ENCODE results near the gene SYNE1.
"Not testable (repeated sequence)": the region's sequence is repeated elsewhere in the genome, so short reads cannot be mapped to it uniquely, and the experiment has no call there.

SYNE1 gene

DNA sequence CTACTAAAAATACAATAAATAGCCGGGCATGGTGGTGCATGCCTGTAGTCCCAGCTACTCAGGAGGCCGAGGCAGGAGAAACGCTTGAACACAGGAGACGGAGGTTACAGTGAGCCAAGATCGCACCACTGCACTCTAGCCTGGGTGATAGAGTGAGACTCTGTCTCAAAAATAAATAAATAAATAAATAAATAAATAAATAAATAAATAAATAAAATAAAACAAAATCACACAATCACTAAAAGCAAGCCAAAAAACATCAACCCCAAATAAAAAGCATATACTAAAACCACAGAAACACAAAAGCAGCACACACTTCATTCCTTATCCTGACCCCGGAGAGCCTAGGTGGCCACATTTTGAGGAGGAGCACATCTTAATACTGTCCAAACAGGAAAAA is 498.8 kb downstream of the SYNE1 start:
- not testable (repeated sequence) for DNase-seq (ENCODE audit: low read depth in 2 of 2)

- DNase-seq (ENCODE audit: low read depth in 2 of 2), result no peak
Observed at GRCh38 chr6:152136449-152136825, 500.7 kb downstream of the SYNE1 start.

DNA sequence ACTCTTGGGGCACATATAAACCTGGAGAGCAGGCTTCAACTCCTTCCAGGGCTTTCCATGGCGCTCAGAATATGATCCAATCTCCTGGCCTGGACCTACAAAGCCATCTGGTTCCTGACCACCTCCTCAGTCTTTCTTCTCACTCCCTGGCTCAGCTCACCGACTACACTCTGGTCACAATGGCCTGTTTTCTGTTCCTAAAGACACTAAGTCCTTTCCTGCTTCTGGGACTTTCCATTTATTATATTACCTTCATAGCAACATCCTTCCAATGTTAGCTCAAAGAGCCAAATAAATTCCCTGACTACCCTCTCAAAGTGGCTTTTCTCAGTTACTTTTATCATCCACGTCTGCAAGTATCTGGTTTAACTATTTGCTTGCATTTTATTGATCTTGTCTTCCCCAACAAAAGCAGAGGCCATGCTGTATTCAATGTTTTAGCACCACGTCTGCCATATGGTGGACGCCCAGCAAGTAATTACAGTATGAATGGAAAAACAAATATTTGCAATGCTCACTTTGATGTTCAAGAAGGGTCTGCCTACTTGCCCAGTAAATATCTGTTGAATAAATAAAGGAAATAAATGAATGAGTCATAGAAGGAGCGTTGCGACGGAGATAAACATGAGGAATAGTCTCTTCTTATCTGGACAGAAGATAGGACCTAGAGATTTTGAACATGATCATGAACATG is 501.3 kb downstream of the SYNE1 start:
- no peak for DNase-seq (ENCODE audit: low read depth in 2 of 2)

GRCh38 chr6:152130441-152130840 is 506.7 kb downstream of the SYNE1 start:
- DNase-seq (ENCODE audit: low read depth in 2 of 2), result no peak

DNA sequence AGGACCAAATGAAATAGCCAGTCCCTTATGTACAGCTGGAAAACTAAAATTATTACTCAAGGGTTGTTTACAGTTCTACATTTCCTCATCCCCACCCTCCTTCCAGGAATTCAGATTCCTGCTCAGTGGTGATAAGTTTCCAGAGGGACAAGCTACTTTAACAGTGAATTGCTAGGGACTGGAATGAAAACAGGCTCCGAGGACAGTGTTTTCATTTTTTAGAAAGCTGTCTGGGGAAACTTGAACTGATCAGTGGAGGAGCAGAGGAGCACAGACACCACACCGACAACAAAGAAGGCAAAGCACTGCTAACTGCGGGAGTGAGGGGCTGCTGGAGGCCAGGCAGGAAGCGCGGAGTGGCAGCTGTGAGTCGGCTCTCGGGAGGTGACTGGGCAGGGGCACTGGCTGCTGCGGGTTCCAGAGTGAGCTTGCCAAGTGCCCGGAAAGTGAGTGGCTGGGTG is 507.4 kb downstream of the SYNE1 start:
- no peak for DNase-seq (ENCODE audit: low read depth in 2 of 2)

GRCh38 chr6:152127432-152128165 is 509.6 kb downstream of the SYNE1 start:
- no peak for DNase-seq (ENCODE audit: low read depth in 2 of 2)

DNA sequence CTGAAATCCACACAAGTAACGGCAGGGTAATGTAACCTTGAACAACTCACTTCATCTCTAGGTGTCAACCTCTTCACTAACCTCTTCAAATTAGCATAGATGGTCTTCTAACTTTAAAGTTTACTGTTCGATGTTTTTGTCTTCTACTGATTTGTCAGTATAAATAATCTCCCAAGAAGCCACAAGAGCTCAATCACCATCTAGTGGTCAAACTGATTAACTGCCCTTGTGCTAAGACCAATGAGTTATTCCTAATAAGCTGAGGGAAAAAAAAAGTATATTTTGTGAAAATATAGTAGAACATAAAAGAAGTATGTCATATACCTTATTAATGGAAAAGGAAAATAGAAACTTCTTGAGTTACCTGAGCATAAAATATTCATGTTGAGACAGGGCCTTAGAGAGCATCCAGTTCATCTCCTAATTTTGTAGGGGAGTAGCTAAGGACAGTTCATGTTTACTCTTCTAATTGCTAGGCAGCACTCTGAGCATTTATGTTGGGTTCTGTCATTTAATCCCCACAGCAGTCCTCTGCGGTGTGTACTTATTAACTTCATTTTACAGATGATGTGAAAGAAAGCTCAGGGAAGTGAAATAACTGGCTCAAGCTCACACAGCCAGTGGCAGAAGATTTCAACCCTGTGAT is 512.6 kb downstream of the SYNE1 start:
- DNase-seq (ENCODE audit: low read depth in 2 of 2), result no peak

- no peak for DNase-seq (ENCODE audit: low read depth in 2 of 2)
Observed at GRCh38 chr6:152123076-152123475, 514.1 kb downstream of the SYNE1 start.

GRCh38 chr6:152122434-152122833 is 514.7 kb downstream of the SYNE1 start:
- DNase-seq (ENCODE audit: low read depth in 2 of 2), result no peak

GRCh38 chr6:152121910-152122309 is 515.3 kb downstream of the SYNE1 start:
- no peak for DNase-seq (ENCODE audit: low read depth in 2 of 2)

DNA sequence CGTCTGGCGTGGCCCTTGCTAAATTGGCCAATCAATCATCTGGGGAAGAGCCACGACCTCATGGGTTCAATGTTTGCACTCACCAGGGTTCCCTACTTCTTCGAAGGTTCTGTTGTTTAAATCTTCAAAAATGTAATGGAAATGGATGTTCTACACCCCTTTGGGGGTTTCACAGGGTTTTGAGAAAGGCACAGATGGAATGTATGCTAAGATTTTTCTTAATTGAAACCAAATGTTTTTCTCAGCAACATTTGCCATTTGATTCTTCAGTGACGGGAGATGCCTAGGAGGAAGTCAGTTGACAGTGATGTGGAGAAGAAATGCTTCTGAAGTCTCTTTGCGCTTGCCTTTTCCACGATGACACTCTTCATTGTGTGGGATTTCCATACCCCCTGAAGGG is 517.3 kb downstream of the SYNE1 start:
- DNase-seq (ENCODE audit: low read depth in 2 of 2), result no peak

GRCh38 chr6:152118678-152119077 is 518.5 kb downstream of the SYNE1 start:
- no peak for DNase-seq (ENCODE audit: low read depth in 2 of 2)

DNA sequence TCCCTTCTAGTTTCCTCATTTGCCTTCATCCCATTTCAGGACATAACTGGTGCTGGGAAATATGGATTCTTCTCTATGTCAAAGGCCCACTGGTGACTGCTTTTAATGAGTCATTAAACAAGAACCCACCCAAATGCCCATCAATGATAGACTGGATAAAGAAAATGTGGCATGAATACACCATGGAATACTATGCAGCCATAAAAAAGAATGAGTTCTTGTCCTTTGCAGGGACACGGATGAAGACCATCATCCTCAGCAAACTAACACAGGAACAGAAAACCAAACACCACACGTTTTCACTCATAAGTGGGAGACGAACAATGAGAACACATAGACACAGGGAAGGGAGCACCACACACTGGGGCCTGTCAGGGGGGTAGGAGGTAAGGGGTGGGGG is 518.9 kb downstream of the SYNE1 start:
- no peak for DNase-seq (ENCODE audit: low read depth in 2 of 2)

DNA sequence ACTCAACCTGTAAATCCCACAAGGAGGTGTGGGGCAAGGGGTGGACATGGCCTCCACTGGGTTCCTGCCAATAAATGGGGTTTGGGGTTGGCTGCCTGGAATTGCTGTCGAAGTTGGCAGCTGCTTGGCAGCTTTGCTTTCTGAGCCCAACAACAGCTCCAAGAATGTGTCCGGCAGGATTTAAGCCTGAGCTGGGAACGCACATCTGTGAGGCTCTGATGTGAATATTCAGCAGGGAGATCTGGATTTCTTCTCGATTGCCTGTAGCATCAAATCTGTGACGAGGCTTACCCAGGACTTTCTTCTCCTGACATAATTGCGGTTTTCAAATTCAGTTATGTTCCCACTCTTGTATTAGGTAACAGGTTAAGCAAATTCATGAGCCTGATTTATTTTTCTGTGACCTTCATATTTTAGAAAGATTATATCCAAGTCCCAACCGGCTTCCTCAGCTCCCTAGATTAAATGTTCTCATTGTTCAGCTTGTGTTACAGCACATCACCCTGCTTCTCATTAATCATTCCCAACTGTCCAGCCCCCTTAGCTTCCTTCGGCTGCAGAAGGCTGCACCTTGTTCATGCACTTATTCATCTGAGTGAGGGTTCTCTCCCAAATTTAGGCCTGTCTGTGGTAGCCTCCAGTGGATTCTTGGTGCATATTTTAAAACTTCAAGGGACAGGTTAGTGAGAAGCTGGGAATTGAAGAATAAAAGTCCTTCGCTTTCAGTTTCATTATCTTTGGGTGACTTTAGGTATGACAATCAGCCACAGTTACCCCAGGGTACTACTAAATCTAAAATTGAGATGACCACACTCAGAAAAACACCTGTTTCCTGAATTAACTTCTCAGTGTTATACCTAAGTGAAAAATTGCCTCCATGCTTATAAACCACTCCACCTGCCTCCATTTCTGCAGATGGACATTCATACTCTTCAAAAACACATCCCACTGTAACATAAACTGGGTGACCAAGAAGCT is 519.7 kb downstream of the SYNE1 start:
- no peak for DNase-seq (ENCODE audit: low read depth in 2 of 2)

GRCh38 chr6:152112491-152113261 is 524.5 kb downstream of the SYNE1 start:
- DNase-seq (ENCODE audit: low read depth in 2 of 2), result no peak

- no peak for DNase-seq (ENCODE audit: low read depth in 2 of 2)
Observed at GRCh38 chr6:152110886-152111820, 526.0 kb downstream of the SYNE1 start.

- DNase-seq (ENCODE audit: low read depth in 2 of 2), result no peak
Observed at GRCh38 chr6:152107973-152108372, 529.2 kb downstream of the SYNE1 start.

GRCh38 chr6:152100183-152100618 is 537.0 kb downstream of the SYNE1 start:
- no peak for DNase-seq (ENCODE audit: low read depth in 2 of 2)

- DNase-seq (ENCODE audit: low read depth in 2 of 2), result no peak
Observed at GRCh38 chr6:152099446-152100182, 537.5 kb downstream of the SYNE1 start.
